ENCODE measurements around the gene AGPAT3.

Gene AGPAT3

GRCh38 chr21:43921979-43922945 lies 57.2 kb downstream of the AGPAT3 start:
- DNase-seq (ENCODE audit: low spot score): no peak

- DNase-seq (ENCODE audit: low spot score): no peak
Observed at GRCh38 chr21:43922949-43923348, 57.9 kb downstream of the AGPAT3 start.

GRCh38 chr21:43923391-43923790 lies 58.4 kb downstream of the AGPAT3 start:
- no peak for DNase-seq (ENCODE audit: low spot score)

- no peak for DNase-seq (ENCODE audit: low spot score)
Observed at GRCh38 chr21:43924421-43925095, 59.5 kb downstream of the AGPAT3 start.

- DNase-seq (ENCODE audit: low spot score): no peak
Observed at GRCh38 chr21:43925096-43925481, 60.1 kb downstream of the AGPAT3 start.

GRCh38 chr21:43925609-43926008 lies 60.6 kb downstream of the AGPAT3 start:
- DNase-seq (ENCODE audit: low spot score): no peak

- no peak for DNase-seq (ENCODE audit: low spot score)
Observed at GRCh38 chr21:43926196-43926595, 61.2 kb downstream of the AGPAT3 start.

- no peak for DNase-seq (ENCODE audit: low spot score)
Observed at GRCh38 chr21:43927591-43928221, 62.7 kb downstream of the AGPAT3 start.

- no peak for DNase-seq (ENCODE audit: low spot score)
Observed at GRCh38 chr21:43928222-43929125, 63.5 kb downstream of the AGPAT3 start.

GRCh38 chr21:43929217-43929971 lies 64.4 kb downstream of the AGPAT3 start:
- DNase-seq (ENCODE audit: low spot score): no peak

- no peak for DNase-seq (ENCODE audit: low spot score)
Observed at GRCh38 chr21:43930074-43930847, 65.2 kb downstream of the AGPAT3 start.

- DNase-seq (ENCODE audit: low spot score): no peak
Observed at GRCh38 chr21:43930848-43931375, 65.9 kb downstream of the AGPAT3 start.

- no peak for DNase-seq (ENCODE audit: low spot score)
Observed at GRCh38 chr21:43931489-43931888, 66.5 kb downstream of the AGPAT3 start.

GRCh38 chr21:43932005-43932404 lies 67.0 kb downstream of the AGPAT3 start:
- DNase-seq (ENCODE audit: low spot score): no peak

- DNase-seq (ENCODE audit: low spot score): no peak
Observed at GRCh38 chr21:43933199-43933598, 68.2 kb downstream of the AGPAT3 start.

- no peak for DNase-seq (ENCODE audit: low spot score)
Observed at GRCh38 chr21:43933680-43934079, 68.7 kb downstream of the AGPAT3 start.

- DNase-seq (ENCODE audit: low spot score): no peak
Observed at GRCh38 chr21:43934116-43934515, 69.1 kb downstream of the AGPAT3 start.

GRCh38 chr21:43934716-43935705 lies 70.0 kb downstream of the AGPAT3 start:
- no peak for DNase-seq (ENCODE audit: low spot score)
